T-helper 1 cell treated with Interleukin-12 subunit alpha and Interleukin-12 subunit beta and Interleukin-4 antibody, amounts not matched to agents 30 μg/mL and 1 μg/mL, for 36 hours (primary cell): Measurements from ENCODE around the gene BPHL.
"Not testable (repeated sequence)": the region's sequence is repeated elsewhere in the genome, so short reads cannot be mapped to it uniquely, and the experiment has no call there.

Source experiments
- H3K27ac Mint-ChIP-seq: one replicate; pipeline ENCODE4 v1.8.0; 2021; ENCODE audit warnings: mild to moderate bottlenecking, mixed read lengths
- H3K27me3 Mint-ChIP-seq: one replicate; pipeline ENCODE4 v1.8.0; 2021; ENCODE audit warnings: low read depth, mixed read lengths
- H3K36me3 Mint-ChIP-seq: one replicate; pipeline ENCODE4 v1.8.0; 2021; ENCODE audit warnings: low read depth, mixed read lengths
- H3K4me1 Mint-ChIP-seq: one replicate; pipeline ENCODE4 v1.8.0; 2021; ENCODE audit warnings: low read depth, mixed read lengths
- H3K4me3 Mint-ChIP-seq: one replicate; pipeline ENCODE4 v1.8.0; 2021; ENCODE audit warnings: mild to moderate bottlenecking, moderate library complexity, mixed read lengths
- H3K9me3 Mint-ChIP-seq: one replicate; pipeline ENCODE4 v1.8.0; 2021; ENCODE audit warnings: mixed read lengths

BPHL gene

DNA sequence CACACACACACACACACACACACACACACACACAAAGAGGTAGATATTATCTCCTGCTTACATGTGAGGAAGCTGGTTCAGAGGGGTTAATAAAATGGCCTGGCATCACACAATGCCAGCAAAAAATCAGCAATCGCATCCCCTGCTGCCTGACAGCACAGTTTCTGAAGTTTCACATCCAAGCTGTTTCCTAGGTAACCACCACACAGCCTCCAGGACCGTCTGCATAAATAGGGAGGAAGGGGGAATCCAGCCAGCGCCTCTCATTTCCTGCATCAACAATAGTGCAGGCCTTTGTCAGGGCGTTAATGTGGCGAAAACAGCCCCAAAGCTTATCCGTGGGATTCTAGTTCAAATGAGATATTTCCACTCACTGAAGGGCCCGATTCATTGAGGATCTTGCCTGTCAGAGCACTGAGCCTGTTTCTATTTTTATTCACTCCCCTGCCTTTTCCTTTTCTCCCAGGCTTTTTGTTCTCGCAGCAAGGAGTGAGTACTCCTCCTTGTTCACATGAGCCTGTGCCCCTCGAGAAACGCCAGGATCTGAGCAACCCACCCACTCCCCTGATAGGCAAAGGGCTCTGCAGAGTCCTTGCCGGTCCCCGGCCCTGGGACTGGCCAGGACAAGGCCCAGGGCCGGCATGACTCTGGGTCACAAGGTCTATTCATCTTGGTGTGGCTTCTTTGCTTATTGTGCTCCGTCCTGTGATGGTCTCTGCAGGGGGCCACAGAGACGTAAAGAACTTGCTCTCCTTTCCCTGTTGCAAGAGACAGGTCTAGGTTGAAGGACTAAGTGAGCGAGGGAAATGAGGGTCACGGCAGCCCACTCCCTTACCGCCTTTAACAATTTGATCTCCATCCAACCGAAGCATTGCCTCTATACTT, 76.3 kb downstream of the BPHL start:
- Mint-ChIP-seq H3K27me3 (peaks cover 4% of the 10 kb centered on the region), H3K9me3 (no peaks in the 10 kb centered on the region), H3K36me3 (no peaks in the 10 kb centered on the region), H3K4me3 (no peak overlapping the region), H3K27ac (no peak overlapping the region), H3K4me1 (no peaks in the 10 kb centered on the region)

- Mint-ChIP-seq H3K9me3 (no peaks in the 10 kb centered on the region), H3K4me1 (no peaks in the 10 kb centered on the region), H3K27ac (no peak overlapping the region), H3K4me3 (no peak overlapping the region), H3K27me3 (peaks cover 3% of the 10 kb centered on the region), H3K36me3 (no peaks in the 10 kb centered on the region)
These were observed 76.8 kb downstream of the BPHL start for GRCh38 chr6:3195420-3195694.

- peaks cover 5% of the 10 kb centered on the region for H3K27me3 Mint-ChIP-seq
These were observed 77.4 kb downstream of the BPHL start for GRCh38 chr6:3195695-3196497.

GRCh38 chr6:3196770-3197169, 78.3 kb downstream of the BPHL start:
- H3K4me3 Mint-ChIP-seq, result no peak overlapping the region
- no peak overlapping the region for H3K27ac Mint-ChIP-seq
- H3K9me3 Mint-ChIP-seq, result no peaks in the 10 kb centered on the region
- H3K27me3 Mint-ChIP-seq, result peaks cover 5% of the 10 kb centered on the region
- H3K4me1 Mint-ChIP-seq, result no peaks in the 10 kb centered on the region
- no peaks in the 10 kb centered on the region for H3K36me3 Mint-ChIP-seq

More at GRCh38 chr6:3195695-3196497, 77.4 kb downstream of the BPHL start:
- Mint-ChIP-seq H3K4me1 (no peaks in the 10 kb centered on the region), H3K27ac (no peak overlapping the region), H3K36me3 (no peaks in the 10 kb centered on the region), H3K9me3 (no peaks in the 10 kb centered on the region), H3K4me3 (no peak overlapping the region)

- H3K36me3 Mint-ChIP-seq, H3K9me3 Mint-ChIP-seq, H3K4me3 Mint-ChIP-seq, H3K27ac Mint-ChIP-seq, H3K4me1 Mint-ChIP-seq, H3K27me3 Mint-ChIP-seq: not testable (repeated sequence)
These were observed 79.2 kb downstream of the BPHL start for GRCh38 chr6:3197734-3198133.

DNA sequence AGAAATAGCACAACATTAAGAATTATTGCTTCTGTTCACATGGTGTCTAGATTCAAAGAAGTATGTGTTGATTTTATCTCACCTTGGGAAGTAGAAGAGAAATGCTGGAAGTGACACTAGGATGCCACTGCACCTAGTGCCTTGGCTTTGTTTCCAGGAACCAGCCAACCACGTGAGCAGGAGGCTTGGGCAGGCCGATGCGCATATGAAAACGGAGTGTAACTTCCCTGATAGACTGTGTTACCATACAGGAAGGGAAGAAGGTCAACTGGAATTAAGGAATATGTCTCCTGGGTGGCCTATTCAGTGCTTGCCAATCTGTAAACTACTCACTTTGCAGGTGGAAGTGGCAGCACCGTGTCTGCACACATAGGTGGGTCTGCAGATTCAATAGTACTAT, 80.9 kb downstream of the BPHL start:
- Mint-ChIP-seq H3K27ac (no peak overlapping the region), H3K9me3 (peaks cover 3% of the 10 kb centered on the region), H3K36me3 (no peaks in the 10 kb centered on the region), H3K4me3 (no peak overlapping the region), H3K27me3 (peaks cover 15% of the 10 kb centered on the region), H3K4me1 (no peaks in the 10 kb centered on the region)

DNA sequence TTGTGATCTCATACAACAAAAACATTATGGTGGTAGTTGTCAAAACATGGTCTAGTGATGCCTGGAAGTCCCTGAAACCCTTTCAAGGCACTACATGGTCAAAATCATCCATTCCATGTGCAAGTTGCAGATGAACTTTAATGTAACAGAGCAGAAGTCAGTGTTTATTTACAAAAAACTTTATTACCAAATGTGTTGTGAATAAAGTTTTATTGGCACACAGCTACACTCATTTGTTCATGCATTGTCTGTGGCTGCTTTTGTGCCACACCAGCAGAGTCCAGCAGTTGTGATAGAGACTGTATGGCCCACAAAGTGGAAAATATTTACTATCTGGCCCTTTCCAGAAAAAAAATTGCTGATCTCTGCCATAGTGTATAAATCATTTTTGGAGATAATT, 82.2 kb downstream of the BPHL start:
- peaks cover 3% of the 10 kb centered on the region for H3K9me3 Mint-ChIP-seq
- H3K4me3 Mint-ChIP-seq, result no peak overlapping the region
- H3K27ac Mint-ChIP-seq, result no peak overlapping the region
- H3K36me3 Mint-ChIP-seq, result no peaks in the 10 kb centered on the region
- no peaks in the 10 kb centered on the region for H3K4me1 Mint-ChIP-seq
- H3K27me3 Mint-ChIP-seq, result peaks cover 15% of the 10 kb centered on the region

GRCh38 chr6:3201388-3201787, 82.9 kb downstream of the BPHL start:
- H3K9me3 Mint-ChIP-seq, result peaks cover 3% of the 10 kb centered on the region
- no peak overlapping the region for H3K27ac Mint-ChIP-seq
- H3K36me3 Mint-ChIP-seq, result no peaks in the 10 kb centered on the region
- H3K4me1 Mint-ChIP-seq, result no peaks in the 10 kb centered on the region
- peaks cover 15% of the 10 kb centered on the region for H3K27me3 Mint-ChIP-seq
- H3K4me3 Mint-ChIP-seq, result no peak overlapping the region
